HEK293T (cell line): ENCODE results near the gene ANO9.

Source experiments
- CTCF ChIA-PET: fragments of 350-600 bp; formaldehyde crosslinking; extraction: SDS; loops from one replicate; lab custom pipeline; 2021; ENCODE audit warnings: antibody characterized with exemption, inconsistent platforms; lab: Yijun Ruan, JAX
- POLR2A ChIA-PET: fragments of 350-600 bp; formaldehyde crosslinking; extraction: SDS; loops from one replicate; lab custom pipeline; 2020; ENCODE audit warnings: antibody characterized with exemption, inconsistent platforms; lab: Yijun Ruan, JAX
- DNase-seq: peaks from one replicate; pipeline ENCODE4 v3.0.0; 2012; ENCODE audit warnings: mixed read lengths; ENCODE audit errors: extremely low spot score
- ARNT ChIP-seq: fragments of 450-650 bp; IDR thresholded peaks from 2 replicates; pipeline ENCODE4 v1.6.1; 2017; ENCODE audit warnings: mild to moderate bottlenecking
- BHLHE40 ChIP-seq: fragments of 450-650 bp; IDR thresholded peaks from 2 replicates; pipeline ENCODE4 v1.6.1; 2016; ENCODE audit warnings: mild to moderate bottlenecking, moderate library complexity, borderline replicate concordance
- CTBP1 ChIP-seq: fragments of 450-650 bp; IDR thresholded peaks from 2 replicates; pipeline ENCODE4 v1.6.1; 2016; ENCODE audit warnings: borderline replicate concordance
- ELF4 ChIP-seq: fragments of 450-650 bp; IDR thresholded peaks from 2 replicates; pipeline ENCODE4 v1.6.1; 2017; ENCODE audit warnings: antibody characterized with exemption
- FOXA1 ChIP-seq: fragments of 450-650 bp; IDR thresholded peaks from 2 replicates; pipeline ENCODE4 v1.6.1; 2016; ENCODE audit warnings: mild to moderate bottlenecking
- FOXK2 ChIP-seq: fragments of 450-650 bp; IDR thresholded peaks from 2 replicates; pipeline ENCODE4 v1.6.1; 2016; ENCODE audit warnings: mild to moderate bottlenecking
- FOXM1 ChIP-seq: fragments of 450-650 bp; IDR thresholded peaks from 2 replicates; pipeline ENCODE4 v1.6.1; 2017; ENCODE audit warnings: mild to moderate bottlenecking, borderline replicate concordance
- HDGF ChIP-seq: fragments of 450-650 bp; IDR thresholded peaks from 2 replicates; pipeline ENCODE4 v1.6.1; 2017; ENCODE audit warnings: antibody characterized with exemption, borderline replicate concordance
- L3MBTL2 ChIP-seq: fragments of 450-650 bp; conservative IDR thresholded peaks from 2 replicates; pipeline ENCODE4 v1.6.1; 2016; ENCODE audit warnings: mild to moderate bottlenecking
- LEF1 ChIP-seq: fragments of 450-650 bp; IDR thresholded peaks from 2 replicates; pipeline ENCODE4 v1.6.1; 2017; ENCODE audit warnings: mild to moderate bottlenecking, borderline replicate concordance
- NFRKB ChIP-seq: fragments of 450-650 bp; IDR thresholded peaks from 2 replicates; pipeline ENCODE4 v1.6.1; 2016; ENCODE audit warnings: mild to moderate bottlenecking, moderate library complexity
- SP1 ChIP-seq: fragments of 450-650 bp; IDR thresholded peaks from 2 replicates; pipeline ENCODE4 v1.6.1; 2017
- SUZ12 ChIP-seq: fragments of 450-650 bp; IDR thresholded peaks from 2 replicates; pipeline ENCODE4 v1.6.1; 2016; ENCODE audit warnings: mild to moderate bottlenecking
- TARDBP ChIP-seq: fragments of 450-650 bp; IDR thresholded peaks from 2 replicates; pipeline ENCODE4 v1.6.1; 2016
- ZNF384 ChIP-seq: fragments of 450-650 bp; IDR thresholded peaks from 2 replicates; pipeline ENCODE4 v1.6.1; 2016
- TF ChIP-seq, protein P1 (sequence below): fragments of 450-650 bp; IDR thresholded peaks from 2 replicates; pipeline ENCODE4 v1.6.1; 2016

ANO9 gene

DNA sequence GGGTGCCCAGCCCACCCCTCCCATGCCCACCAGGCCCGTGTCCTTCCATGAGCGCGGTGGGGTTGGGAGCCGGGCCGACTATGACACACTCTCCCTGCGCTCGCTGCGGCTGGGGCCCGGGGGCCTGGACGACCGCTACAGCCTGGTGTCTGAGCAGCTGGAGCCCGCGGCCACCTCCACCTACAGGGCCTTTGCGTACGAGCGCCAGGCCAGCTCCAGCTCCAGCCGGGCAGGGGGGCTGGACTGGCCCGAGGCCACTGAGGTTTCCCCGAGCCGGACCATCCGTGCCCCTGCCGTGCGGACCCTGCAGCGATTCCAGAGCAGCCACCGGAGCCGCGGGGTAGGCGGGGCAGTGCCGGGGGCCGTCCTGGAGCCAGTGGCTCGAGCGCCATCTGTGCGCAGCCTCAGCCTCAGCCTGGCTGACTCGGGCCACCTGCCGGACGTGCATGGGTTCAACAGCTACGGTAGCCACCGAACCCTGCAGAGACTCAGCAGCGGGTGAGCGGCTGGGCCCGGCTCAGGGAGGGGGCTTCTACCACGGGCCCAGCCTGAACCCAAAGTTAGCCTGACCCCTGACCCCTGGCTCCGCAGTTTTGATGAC is 44.8 kb downstream of the ANO9 start:
- DNase-seq, result no peak
- TF ChIP-seq ZNF384 (no peak), ELF4 (no peak), FOXK2 (no peak), FOXA1 (no peak), L3MBTL2 (no peak), NFRKB (no peak), FOXM1 (no peak), LEF1 (no peak), CTBP1 (no peak), SP1 (no peak), ARNT (no peak), SUZ12 (no peak), HDGF (no peak)
- TF ChIP-seq, protein P1, sequence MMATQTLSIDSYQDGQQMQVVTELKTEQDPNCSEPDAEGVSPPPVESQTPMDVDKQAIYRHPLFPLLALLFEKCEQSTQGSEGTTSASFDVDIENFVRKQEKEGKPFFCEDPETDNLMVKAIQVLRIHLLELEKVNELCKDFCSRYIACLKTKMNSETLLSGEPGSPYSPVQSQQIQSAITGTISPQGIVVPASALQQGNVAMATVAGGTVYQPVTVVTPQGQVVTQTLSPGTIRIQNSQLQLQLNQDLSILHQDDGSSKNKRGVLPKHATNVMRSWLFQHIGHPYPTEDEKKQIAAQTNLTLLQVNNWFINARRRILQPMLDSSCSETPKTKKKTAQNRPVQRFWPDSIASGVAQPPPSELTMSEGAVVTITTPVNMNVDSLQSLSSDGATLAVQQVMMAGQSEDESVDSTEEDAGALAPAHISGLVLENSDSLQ, result no peak
- ChIA-PET CTCF (no interaction called here), POLR2A (no interaction called here)

DNA sequence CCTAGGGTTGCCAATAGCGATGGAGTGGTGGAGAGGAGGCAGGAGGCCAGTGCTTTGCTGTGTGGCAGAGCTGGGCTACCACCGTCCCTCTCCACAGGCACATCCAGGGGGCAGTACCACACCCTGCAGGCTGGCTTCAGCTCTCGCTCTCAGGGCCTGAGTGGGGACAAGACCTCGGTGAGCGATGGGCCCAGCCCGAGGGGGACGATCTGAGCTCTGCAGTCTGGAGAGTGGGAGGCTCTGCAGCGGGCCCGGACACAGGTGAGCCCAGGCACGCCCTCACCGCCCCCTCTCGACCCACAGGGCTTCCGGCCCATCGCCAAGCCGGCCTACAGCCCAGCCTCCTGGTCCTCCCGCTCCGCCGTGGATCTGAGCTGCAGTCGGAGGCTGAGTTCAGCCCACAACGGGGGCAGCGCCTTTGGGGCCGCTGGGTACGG is 45.3 kb downstream of the ANO9 start:
- peak; percentile 33 for DNase-seq
- CTCF ChIA-PET, result no interaction called here
- POLR2A ChIA-PET, result no interaction called here

DNA sequence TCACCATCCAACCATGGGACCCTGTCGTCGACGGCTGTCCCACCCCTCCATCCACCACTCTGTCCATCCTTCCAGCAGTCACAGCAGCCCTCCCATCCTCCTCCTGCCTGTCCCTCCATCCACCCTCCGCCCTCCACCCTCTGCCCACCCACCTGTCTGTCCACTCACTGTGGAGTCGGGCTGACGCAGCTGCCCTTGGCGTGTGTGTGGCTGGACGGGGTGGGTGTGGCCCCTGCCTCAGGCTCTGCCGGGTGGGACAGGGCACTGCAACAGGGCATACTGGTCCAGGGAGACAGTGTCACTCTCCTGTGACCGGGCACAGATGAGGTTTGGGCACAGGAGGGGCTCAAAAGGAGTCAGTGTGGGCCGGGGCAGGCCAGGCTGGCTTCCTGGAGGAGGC is 45.9 kb downstream of the ANO9 start:
- DNase-seq, result no peak
- TF ChIP-seq LEF1 (no peak), FOXM1 (no peak), ELF4 (no peak)
- TF ChIP-seq, protein P1, result no peak

More for the DNA sequence above, 45.3 kb downstream of the ANO9 start:
- TF ChIP-seq NFRKB, result no peak
- TF ChIP-seq, protein P1, result no peak
- TF ChIP-seq SP1, result no peak
- TF ChIP-seq FOXK2, result no peak
- TF ChIP-seq TARDBP, result no peak
- TF ChIP-seq HDGF, result no peak
- no peak for TF ChIP-seq SUZ12
- no peak for TF ChIP-seq ZNF384
- no peak for TF ChIP-seq L3MBTL2
- no peak for TF ChIP-seq LEF1
- TF ChIP-seq BHLHE40, result no peak
- TF ChIP-seq CTBP1, result no peak
- no peak for TF ChIP-seq ELF4
- TF ChIP-seq ARNT, result no peak
- TF ChIP-seq FOXM1, result no peak
- TF ChIP-seq FOXA1, result no peak

DNA sequence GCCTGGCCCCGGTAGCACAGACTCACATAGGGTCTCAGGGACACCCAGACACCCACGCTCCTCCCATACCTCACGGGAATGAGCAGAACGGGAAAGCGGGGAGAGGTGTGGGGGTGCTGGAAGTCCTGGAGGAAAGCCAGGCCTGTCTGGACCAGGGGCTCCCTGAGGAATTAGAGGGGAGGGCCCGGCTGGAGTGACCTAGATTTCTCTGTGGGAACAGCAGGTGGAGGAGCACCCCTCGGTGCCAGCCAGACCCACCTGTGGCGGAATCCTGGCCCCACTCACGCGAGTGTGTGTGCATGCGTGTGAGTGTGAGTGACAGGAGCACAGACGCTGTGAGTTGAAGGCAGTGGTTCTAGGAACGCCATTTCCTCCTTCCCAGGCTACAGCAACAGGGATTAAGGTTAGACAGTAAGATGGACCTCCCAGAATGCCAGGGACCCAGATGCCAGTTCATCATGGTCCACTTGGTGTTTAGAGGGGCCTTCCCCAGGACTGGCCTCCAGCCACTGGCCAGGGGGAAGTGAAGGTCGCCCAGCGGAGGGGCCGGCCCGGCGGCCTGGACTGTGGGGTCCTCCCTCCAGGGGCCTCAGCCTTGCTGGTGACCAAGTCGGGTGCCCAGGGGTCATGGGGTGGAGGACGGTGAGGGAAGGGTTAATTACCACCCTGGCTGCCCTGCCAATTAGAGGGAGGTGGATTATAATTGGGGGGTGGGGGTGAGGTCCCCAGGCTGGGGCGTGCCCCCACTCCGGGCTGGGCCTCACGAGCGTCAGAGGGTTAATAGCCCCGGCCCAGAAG is 46.8 kb downstream of the ANO9 start:
- ChIA-PET CTCF (no interaction called here), POLR2A (no interaction called here)
- DNase-seq, result no peak
- TF ChIP-seq ARNT, result no peak
- TF ChIP-seq CTBP1, result no peak

More for the DNA sequence above, 45.9 kb downstream of the ANO9 start:
- ChIA-PET CTCF (no interaction called here), POLR2A (no interaction called here)

DNA sequence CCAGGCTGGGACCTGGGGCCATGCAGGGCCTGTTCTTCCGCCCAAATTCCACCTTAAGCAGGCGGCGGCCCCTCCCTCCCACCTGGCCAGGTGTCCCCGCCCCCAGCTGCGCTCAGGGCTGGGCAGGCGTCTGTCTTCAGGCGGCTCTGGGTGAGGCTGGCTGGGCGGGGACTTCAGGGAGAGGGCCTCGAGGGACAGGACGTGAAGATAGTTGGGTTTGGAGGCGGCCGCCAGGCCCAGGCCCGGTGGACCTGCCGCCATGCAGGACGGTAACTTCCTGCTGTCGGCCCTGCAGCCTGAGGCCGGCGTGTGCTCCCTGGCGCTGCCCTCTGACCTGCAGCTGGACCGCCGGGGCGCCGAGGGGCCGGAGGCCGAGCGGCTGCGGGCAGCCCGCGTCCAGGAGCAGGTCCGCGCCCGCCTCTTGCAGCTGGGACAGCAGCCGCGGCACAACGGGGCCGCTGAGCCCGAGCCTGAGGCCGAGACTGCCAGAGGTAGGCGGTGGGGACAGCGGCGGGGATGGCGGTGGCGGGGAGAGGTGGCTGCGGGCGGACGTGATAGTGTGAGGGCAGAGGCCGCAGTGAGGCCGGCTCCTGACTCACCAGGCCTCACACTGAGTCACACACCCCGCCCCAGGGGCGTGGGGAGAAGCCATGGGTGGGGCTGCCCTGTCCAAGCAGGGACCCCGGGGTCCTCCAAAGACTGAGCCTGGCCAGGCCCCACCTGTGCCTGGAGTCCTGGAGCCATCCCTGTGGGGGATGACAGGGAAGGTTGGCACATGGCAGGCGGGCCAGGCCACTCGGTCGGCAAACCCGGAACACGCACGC is 47.6 kb downstream of the ANO9 start, which contains the start of gene PKP3:
Gene PKP3 (plus strand): TSS at position 176 of the 824 bp plus-strand sequence. CDS start 84 bp downstream, at position 260.
- CTCF ChIA-PET, result no interaction called here
- TF ChIP-seq SUZ12, result no peak
- no peak for TF ChIP-seq FOXK2
- no peak for TF ChIP-seq L3MBTL2
- TF ChIP-seq SP1, result no peak
- no peak for TF ChIP-seq ARNT
- no peak for TF ChIP-seq LEF1
- no peak for TF ChIP-seq FOXA1
- TF ChIP-seq ZNF384, result no peak
- TF ChIP-seq FOXM1, result no peak
- no peak for TF ChIP-seq NFRKB
- no peak for DNase-seq
- POLR2A ChIA-PET, result no interaction called here
